OCI-LY3 (cell line): ENCODE measurements around the gene KRT222.

Experiments used
- H2AFZ ChIP-seq: fragments of 200-600, 300-600 bp; shearing (Covaris generic); 2 replicates; pipeline ENCODE4 v1.6.0; 2014; ENCODE audit warnings: antibody characterized with exemption, low read depth, low read length
- H3K27ac ChIP-seq: fragments of 200-600, 300-600 bp; sonication (generic); 2 replicates; pipeline ENCODE4 v1.5.1; 2014; ENCODE audit warnings: mild to moderate bottlenecking, low read length, moderate library complexity, mixed read lengths
- H3K27me3 ChIP-seq: fragments of 200-600, 300-600 bp; sonication (generic); 2 replicates; pipeline ENCODE4 v1.6.1; 2014; ENCODE audit warnings: low read depth, low read length, mixed read lengths
- H3K36me3 ChIP-seq: fragments of 200-600, 300-600 bp; sonication (generic); replicated peaks from 2 replicates; pipeline ENCODE3; 2014; ENCODE audit warnings: low read depth, low read length, mixed read lengths
- H3K4me1 ChIP-seq: fragments of 300-600, 200-600 bp; sonication (generic); 2 replicates; pipeline ENCODE4 v1.6.1; 2014; ENCODE audit warnings: low read length, mixed read lengths
- H3K4me2 ChIP-seq: fragments of 200-600, 300-600 bp; sonication (generic); 2 replicates; pipeline ENCODE4 v1.6.1; 2014; ENCODE audit warnings: low read length, mixed read lengths
- H3K4me3 ChIP-seq: fragments of 300-600, 200-600 bp; sonication (generic); 2 replicates; pipeline ENCODE4 v1.5.1; 2014; ENCODE audit warnings: antibody characterized with exemption, mild to moderate bottlenecking, low read length, moderate library complexity
- H3K79me2 ChIP-seq: fragments of 300-600, 200-600 bp; shearing (Covaris generic); 2 replicates; pipeline ENCODE4 v1.6.1; 2014; ENCODE audit warnings: mild to moderate bottlenecking, low read length, mixed read lengths
- H3K9ac ChIP-seq: fragments of 300-600, 200-600 bp; shearing (Covaris generic); 2 replicates; pipeline ENCODE4 v1.6.0; 2014; ENCODE audit warnings: mild to moderate bottlenecking, low read length, moderate library complexity
- H3K9me3 ChIP-seq: fragments of 200-600, 300-600 bp; shearing (Covaris generic); 2 replicates; pipeline ENCODE4 v1.6.1; 2014; ENCODE audit warnings: low read length, mixed read lengths; ENCODE audit not compliant: insufficient read depth
- H4K20me1 ChIP-seq: fragments of 200-600, 300-600 bp; sonication (generic); 2 replicates; pipeline ENCODE4 v1.6.1; 2016; ENCODE audit warnings: low read length, mixed read lengths; ENCODE audit not compliant: insufficient read depth
- CTCF ChIP-seq: fragments of 200-600, 300-600 bp; sonication (generic); IDR thresholded peaks from 2 replicates; pipeline ENCODE4 v1.5.1; 2014; ENCODE audit warnings: antibody characterized with exemption, low read length, low read depth
- EZH2phosphoT487 ChIP-seq: fragments of 200-600 bp; shearing (Covaris generic); IDR thresholded peaks from 2 replicates; pipeline ENCODE4 v1.6.1; 2018; ENCODE audit warnings: antibody characterized with exemption, mixed run types, low read depth

The KRT222 gene

GRCh38 chr17:40632216-40632615 lies 32.8 kb downstream of the KRT222 start:
- Histone ChIP-seq H4K20me1 (no peaks in the 10 kb centered on the region), H3K4me3 (no peak overlapping the region), H3K27me3 (no peaks in the 10 kb centered on the region), H3K9ac (no peak overlapping the region), H3K27ac (no peak overlapping the region), H3K9me3 (no peaks in the 10 kb centered on the region), H3K4me1 (no peaks in the 10 kb centered on the region), H3K4me2 (no peak overlapping the region), H2AFZ (no peak overlapping the region), H3K79me2 (no peaks in the 10 kb centered on the region), H3K36me3 (peaks cover 75% of the 10 kb centered on the region)
- TF ChIP-seq CTCF (no peak), EZH2phosphoT487 (no peak)

GRCh38 chr17:40629842-40630241 lies 35.1 kb downstream of the KRT222 start:
- TF ChIP-seq CTCF, result no peak
- TF ChIP-seq EZH2phosphoT487, result no peak
- H3K4me1 ChIP-seq, result peaks cover 9% of the 10 kb centered on the region
- H2AFZ ChIP-seq, result no peak overlapping the region
- H3K27me3 ChIP-seq, result no peaks in the 10 kb centered on the region
- H3K9ac ChIP-seq, result no peak overlapping the region
- peaks cover 57% of the 10 kb centered on the region for H3K36me3 ChIP-seq
- H3K9me3 ChIP-seq, result no peaks in the 10 kb centered on the region
- H3K4me3 ChIP-seq, result no peak overlapping the region
- no peak overlapping the region for H3K27ac ChIP-seq
- no peaks in the 10 kb centered on the region for H4K20me1 ChIP-seq
- H3K4me2 ChIP-seq, result no peak overlapping the region
- no peaks in the 10 kb centered on the region for H3K79me2 ChIP-seq

GRCh38 chr17:40625311-40625710 lies 39.7 kb downstream of the KRT222 start:
- Histone ChIP-seq H3K27me3 (no peaks in the 10 kb centered on the region), H3K9me3 (no peaks in the 10 kb centered on the region), H3K36me3 (peaks cover 16% of the 10 kb centered on the region), H2AFZ (no peak overlapping the region), H4K20me1 (no peaks in the 10 kb centered on the region), H3K4me1 (peaks cover 47% of the 10 kb centered on the region), H3K27ac (peak overlapping the region; percentile 75), H3K4me2 (peak overlapping the region; percentile 64), H3K79me2 (no peaks in the 10 kb centered on the region), H3K9ac (peak overlapping the region; percentile 45; the same call in 1 of the 2 replicates), H3K4me3 (peak overlapping the region; percentile 50)
- TF ChIP-seq CTCF (no peak), EZH2phosphoT487 (no peak)

- TF ChIP-seq CTCF, result no peak
- no peak for TF ChIP-seq EZH2phosphoT487
- Histone ChIP-seq H3K27me3 (no peaks in the 10 kb centered on the region), H3K36me3 (peaks cover 7% of the 10 kb centered on the region), H3K4me3 (peak overlapping the region; percentile 50), H3K9me3 (no peaks in the 10 kb centered on the region), H3K79me2 (no peaks in the 10 kb centered on the region), H3K9ac (peak overlapping the region; percentile 45), H4K20me1 (no peaks in the 10 kb centered on the region), H3K4me2 (peak overlapping the region; percentile 64), H3K4me1 (peaks cover 59% of the 10 kb centered on the region), H2AFZ (peak overlapping the region; percentile 26), H3K27ac (peak overlapping the region; percentile 75)
Observed at GRCh38 chr17:40623419-40624210, 41.4 kb downstream of the KRT222 start.
